GM21723 (cell line): ENCODE results near the gene NARF.
"Not testable (repeated sequence)": the region's sequence is repeated elsewhere in the genome, so short reads cannot be mapped to it uniquely, and the experiment has no call there.

Experiments
- ATAC-seq: cut with Tn5 transposase; IDR thresholded peaks from one replicate; pipeline ENCODE4 v1.9.1; 2021; ENCODE audit warnings: mild to moderate bottlenecking, moderate library complexity; ENCODE audit not compliant: unreplicated experiment

The NARF gene

DNA sequence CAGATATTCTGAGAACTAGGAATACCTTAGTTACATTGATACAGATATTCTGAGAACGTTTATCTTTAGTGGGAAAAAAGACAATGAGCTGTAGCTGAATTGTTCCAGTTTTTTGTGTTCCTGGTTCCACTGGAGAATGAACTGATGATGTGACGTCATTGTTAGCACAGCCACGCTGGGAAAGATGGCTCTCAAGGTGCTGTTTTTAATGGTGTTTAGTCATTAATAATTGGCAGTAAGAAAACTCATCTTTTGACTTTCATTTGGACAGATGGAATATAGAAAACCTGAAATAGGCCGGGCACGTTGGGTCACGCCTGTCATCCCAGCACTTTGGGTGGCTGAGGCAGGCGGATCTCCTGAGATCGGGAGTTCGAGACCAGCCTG, 71.4 kb downstream of the NARF start:
- no peak for ATAC-seq

- no peak for ATAC-seq
Observed at GRCh38 chr17:82531431-82531881, 72.9 kb downstream of the NARF start.

DNA sequence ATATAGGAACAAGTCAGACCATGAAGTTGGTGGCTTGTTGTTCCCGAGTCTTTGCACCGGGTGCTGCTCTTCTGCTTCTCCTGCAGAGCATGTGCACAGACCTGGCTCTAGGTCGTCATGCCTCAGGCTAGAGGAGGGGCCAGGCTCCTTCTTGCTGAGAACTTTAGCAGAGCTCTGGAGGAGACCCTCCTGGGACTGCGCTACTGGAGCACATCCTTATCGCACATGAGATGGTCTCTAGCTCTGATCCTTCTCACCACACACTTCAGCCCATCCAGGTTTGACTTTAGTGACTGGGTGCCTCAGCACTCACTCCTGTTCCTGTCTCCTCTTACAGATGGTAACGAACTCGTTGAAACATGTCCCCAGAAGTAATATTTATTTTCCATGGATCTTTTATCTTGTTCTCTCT, 75.9 kb downstream of the NARF start:
- ATAC-seq = no peak

- ATAC-seq = no peak
Observed at GRCh38 chr17:82536512-82537201, 78.1 kb downstream of the NARF start.

- not testable (repeated sequence) for ATAC-seq
Observed at GRCh38 chr17:82537228-82537627, 78.7 kb downstream of the NARF start.

- ATAC-seq = not testable (repeated sequence)
Observed at GRCh38 chr17:82539076-82539475, 80.5 kb downstream of the NARF start.
